Astrocyte (in vitro differentiated cells and primary cell): Measurements from ENCODE around the gene PCDHGB6. TPM values are rescaled to one million over a fixed set of nuclear protein-coding genes. Genes with fewer than 3 reads are reported as not detected.
A peak's percentile ranks its signal among the peaks of the same experiment; 100 is the strongest.

Experiments used
- DNase-seq: peaks from one replicate; pipeline ENCODE4 v3.0.0-alpha.2; 2010; ENCODE audit warnings: low read depth
- FAIRE-seq: peaks from 2 replicates; lab custom pipeline; 2011; peaks lifted over from hg19 to GRCh38; lab: Jason Lieb, UNC
- H2AFZ ChIP-seq: 2 replicates; pipeline ENCODE4 v1.6.0; 2012; ENCODE audit warnings: low read depth, low read length, inconsistent platforms
- H3K27ac ChIP-seq: 2 replicates; pipeline ENCODE4 v1.5.1; 2011; ENCODE audit warnings: low read depth, low read length, inconsistent platforms
- H3K27me3 ChIP-seq: 2 replicates; pipeline ENCODE4 v1.6.0; 2011; ENCODE audit warnings: low read length, inconsistent platforms; ENCODE audit not compliant: insufficient read depth
- H3K36me3 ChIP-seq: 2 replicates; pipeline ENCODE4 v1.5.1; 2011; ENCODE audit warnings: low read length, inconsistent platforms; ENCODE audit not compliant: insufficient read depth
- H3K4me1 ChIP-seq: 2 replicates; pipeline ENCODE4 v1.5.1; 2011; ENCODE audit warnings: low read length, inconsistent platforms; ENCODE audit not compliant: insufficient read depth
- H3K4me2 ChIP-seq: 2 replicates; pipeline ENCODE4 v1.6.0; 2012; ENCODE audit warnings: low read length, inconsistent platforms
- H3K4me3 ChIP-seq: 2 replicates; pipeline ENCODE4 v1.5.1; 2011; ENCODE audit warnings: low read depth, mild to moderate bottlenecking, low read length, inconsistent platforms; ENCODE audit not compliant: insufficient read depth
- H3K79me2 ChIP-seq: 2 replicates; pipeline ENCODE4 v1.6.0; 2012; ENCODE audit warnings: mild to moderate bottlenecking, low read length, inconsistent platforms; ENCODE audit not compliant: insufficient read depth
- H3K9ac ChIP-seq: 2 replicates; pipeline ENCODE4 v1.6.0; 2012; ENCODE audit warnings: mild to moderate bottlenecking, low read length, inconsistent platforms
- H3K9me3 ChIP-seq: 2 replicates; pipeline ENCODE4 v1.5.1; 2012; ENCODE audit warnings: low read depth, mild to moderate bottlenecking, low read length, inconsistent platforms; ENCODE audit not compliant: insufficient read depth
- H4K20me1 ChIP-seq: 2 replicates; pipeline ENCODE4 v1.6.0; 2012; ENCODE audit warnings: low read length, inconsistent platforms; ENCODE audit not compliant: insufficient read depth
- H3K27ac Mint-ChIP-seq: one replicate; pipeline ENCODE4 v1.8.0; 2021; ENCODE audit warnings: mild to moderate bottlenecking, mixed read lengths; ENCODE audit not compliant: unreplicated experiment
- H3K27me3 Mint-ChIP-seq: one replicate; pipeline ENCODE4 v1.8.0; 2021; ENCODE audit warnings: low read depth, mixed read lengths; ENCODE audit not compliant: unreplicated experiment
- H3K36me3 Mint-ChIP-seq: one replicate; pipeline ENCODE4 v1.8.0; 2021; ENCODE audit warnings: low read depth, mixed read lengths; ENCODE audit not compliant: unreplicated experiment
- H3K4me1 Mint-ChIP-seq: one replicate; pipeline ENCODE4 v1.8.0; 2021; ENCODE audit warnings: low read depth, mixed read lengths; ENCODE audit not compliant: unreplicated experiment
- H3K4me3 Mint-ChIP-seq: one replicate; pipeline ENCODE4 v1.8.0; 2021; ENCODE audit warnings: mild to moderate bottlenecking, moderate library complexity, mixed read lengths; ENCODE audit not compliant: unreplicated experiment
- H3K9me3 Mint-ChIP-seq: one replicate; pipeline ENCODE4 v1.8.0; 2021; ENCODE audit warnings: mild to moderate bottlenecking, mixed read lengths; ENCODE audit not compliant: unreplicated experiment
- CTCF ChIP-seq: IDR thresholded peaks from 2 replicates; pipeline ENCODE4 v1.5.1; 2011; ENCODE audit warnings: low read depth, mild to moderate bottlenecking, inconsistent platforms, low read length, moderate library complexity; ENCODE audit not compliant: insufficient read depth
- EZH2 ChIP-seq: IDR thresholded peaks from 2 replicates; pipeline ENCODE4 v1.6.1; 2012; ENCODE audit warnings: mild to moderate bottlenecking, low read length, inconsistent platforms; ENCODE audit not compliant: insufficient read depth
- total RNA-seq: library from RNA; stranded (reverse); gene quantifications from 2 replicates; pipeline ENCODE4 v1.2.1, GENCODE V29; 2021

Gene PCDHGB6
- total RNA-seq, 1 donor from 2014 or later, result 18.4 TPM

- FAIRE-seq, result no peak
- no peak for TF ChIP-seq EZH2
- no peak for TF ChIP-seq CTCF
Measured at GRCh38 chr5:141371572-141372475, 36.0 kb upstream of the PCDHGB6 start.

GRCh38 chr5:141373673-141374317 is 34.0 kb upstream of the PCDHGB6 start, which contains the start of gene PCDHGA6:
Gene PCDHGA6, plus strand, starts transcription at chr5:141373891. Its CDS starts 193 bp downstream, at chr5:141374084.
- Histone ChIP-seq H3K36me3 (no peaks in the 10 kb centered on the region), H3K27me3 (no peaks in the 10 kb centered on the region), H3K9me3 (peaks cover 52% of the 10 kb centered on the region), H4K20me1 (no peaks in the 10 kb centered on the region), H3K27ac (no peak within 1 kb of the TSS), H3K4me2 (peak within 1 kb of the TSS; percentile 72), H3K4me3 (peak within 1 kb of the TSS; percentile 49), H3K79me2 (no peaks in the 10 kb centered on the region), H3K4me1 (no peaks in the 10 kb centered on the region), H3K9ac (peak within 1 kb of the TSS; percentile 22), H2AFZ (peak within 1 kb of the TSS; percentile 76)
- peaks cover 7% of the 10 kb centered on the region for H3K36me3 Mint-ChIP-seq
- no peak within 1 kb of the TSS for H3K4me3 Mint-ChIP-seq
- peaks cover 31% of the 10 kb centered on the region for H3K9me3 Mint-ChIP-seq
- FAIRE-seq (no peak), DNase-seq (peak; percentile 6)
- H3K27ac Mint-ChIP-seq, result no peak within 1 kb of the TSS
- no peak for TF ChIP-seq EZH2
- TF ChIP-seq CTCF, result peak; percentile 49
- H3K27me3 Mint-ChIP-seq, result no peaks in the 10 kb centered on the region
- H3K4me1 Mint-ChIP-seq, result no peaks in the 10 kb centered on the region

More at GRCh38 chr5:141371572-141372475, 36.0 kb upstream of the PCDHGB6 start:
- H3K27me3 Mint-ChIP-seq, result no peaks in the 10 kb centered on the region
- H3K79me2 ChIP-seq, result no peaks in the 10 kb centered on the region
- no peaks in the 10 kb centered on the region for H4K20me1 ChIP-seq
- peaks cover 7% of the 10 kb centered on the region for H3K36me3 Mint-ChIP-seq
- H2AFZ ChIP-seq, result no peak overlapping the region
- no peaks in the 10 kb centered on the region for H3K4me1 ChIP-seq
- H3K4me2 ChIP-seq, result no peak overlapping the region
- no peaks in the 10 kb centered on the region for H3K4me1 Mint-ChIP-seq
- H3K9ac ChIP-seq, result no peak overlapping the region
- no peak overlapping the region for H3K4me3 Mint-ChIP-seq
- no peak overlapping the region for H3K4me3 ChIP-seq
- H3K36me3 ChIP-seq, result no peaks in the 10 kb centered on the region
- peaks cover 50% of the 10 kb centered on the region for H3K9me3 ChIP-seq
- H3K27ac Mint-ChIP-seq, result no peak overlapping the region
- H3K27ac ChIP-seq, result no peak overlapping the region
- no peak for DNase-seq
- no peaks in the 10 kb centered on the region for H3K27me3 ChIP-seq
- H3K9me3 Mint-ChIP-seq, result peaks cover 25% of the 10 kb centered on the region
